ENCODE measurements around the gene PSG1. TPM values are rescaled to one million over a fixed set of nuclear protein-coding genes. Genes with fewer than 3 reads are reported as not detected.
"Not testable (repeated sequence)": the region's sequence is repeated elsewhere in the genome, so short reads cannot be mapped to it uniquely, and the experiment has no call there.

Gene PSG1
- total and polyA plus RNA-seq, 5 donors: not detected

DNA sequence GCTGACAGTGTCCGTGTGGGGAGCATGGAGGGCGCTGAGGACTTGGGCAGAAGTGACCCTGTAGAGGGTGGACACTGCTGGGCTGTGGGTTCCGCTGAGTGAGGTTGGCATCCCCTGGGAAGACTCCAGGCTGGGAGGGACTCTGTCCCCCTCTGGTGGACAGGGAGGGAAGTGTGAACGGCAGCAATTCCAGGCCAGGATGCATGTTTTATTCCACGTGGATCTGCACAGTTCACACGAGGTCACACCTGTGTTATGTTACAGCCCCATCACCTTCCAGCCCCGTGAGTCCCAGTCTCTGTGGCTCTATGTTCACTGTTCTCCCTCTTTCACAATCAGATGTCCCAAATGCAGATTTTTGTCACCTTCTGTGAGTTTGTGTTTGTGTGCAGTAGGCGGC, 1.8 kb upstream of the PSG1 start:
- DNase-seq; H3K9me3 ChIP-seq (ENCODE audit: control insufficient read depth, low read length); H3K27ac ChIP-seq (ENCODE audit: low read length); H3K4me1 ChIP-seq (ENCODE audit: control insufficient read depth, insufficient read depth, low read length); intact Hi-C loops (cut with DNase I); H3K4me3 ChIP-seq (ENCODE audit: low read length); H3K27me3 ChIP-seq (ENCODE audit: control insufficient read depth, insufficient read depth); ATAC-seq: not testable (repeated sequence)
- 60% methylated on average over 8 of the region's 8 CpGs for WGBS

DNA sequence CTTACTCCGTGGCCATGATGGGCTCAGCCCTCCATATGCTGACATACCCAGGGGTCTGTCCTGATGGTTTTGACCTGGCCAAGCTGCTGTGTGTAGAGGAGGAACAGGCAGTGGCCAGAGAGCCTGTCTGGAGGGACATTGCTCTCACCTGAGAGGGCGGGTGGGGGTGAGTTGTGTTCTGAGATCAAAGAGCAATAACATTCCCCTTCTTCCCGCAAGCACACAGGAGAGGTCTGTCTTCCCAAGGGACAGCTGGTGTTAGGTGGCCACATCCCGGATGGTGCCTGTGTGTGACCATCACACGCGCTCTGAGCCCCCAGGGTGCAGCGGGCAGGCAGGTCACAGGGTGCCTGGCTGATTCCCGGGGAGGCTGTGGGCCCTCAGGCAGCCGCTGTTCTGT, 1.1 kb upstream of the PSG1 start:
- DNase-seq; H3K27ac ChIP-seq (ENCODE audit: low read length); H3K4me1 ChIP-seq (ENCODE audit: control insufficient read depth, insufficient read depth, low read length); H3K9me3 ChIP-seq (ENCODE audit: control insufficient read depth, low read length); ATAC-seq; H3K27me3 ChIP-seq (ENCODE audit: control insufficient read depth, insufficient read depth); H3K4me3 ChIP-seq (ENCODE audit: low read length); intact Hi-C loops (cut with DNase I): not testable (repeated sequence)
- 90% methylated on average over 9 of the region's 9 CpGs for WGBS

DNA sequence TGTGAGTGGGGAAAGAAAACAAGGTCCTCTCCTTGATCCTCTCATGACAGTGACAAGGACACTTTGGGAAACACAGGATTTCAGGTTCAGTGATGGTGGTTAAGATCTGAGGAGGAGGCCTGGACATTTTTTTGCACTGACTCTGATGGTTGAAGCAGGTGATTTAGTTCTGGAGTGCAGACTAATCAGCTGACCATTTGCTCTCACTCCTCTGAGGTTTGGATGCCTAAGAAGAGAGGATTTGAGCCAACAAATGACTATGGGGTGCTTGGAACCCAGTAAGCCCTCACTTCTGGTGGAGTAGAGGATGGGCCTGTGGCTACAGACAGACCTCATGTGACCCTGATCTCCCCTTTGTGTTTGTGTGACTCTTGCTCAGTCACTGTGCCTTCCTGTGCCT, 2.9 kb downstream of the PSG1 start:
- DNase-seq; H3K27ac ChIP-seq (ENCODE audit: low read length); H3K4me3 ChIP-seq (ENCODE audit: low read length); ATAC-seq; H3K4me1 ChIP-seq (ENCODE audit: control insufficient read depth, insufficient read depth, low read length); H3K27me3 ChIP-seq (ENCODE audit: control insufficient read depth, insufficient read depth); H3K9me3 ChIP-seq (ENCODE audit: control insufficient read depth, low read length); intact Hi-C loops (cut with DNase I): not testable (repeated sequence)

DNA sequence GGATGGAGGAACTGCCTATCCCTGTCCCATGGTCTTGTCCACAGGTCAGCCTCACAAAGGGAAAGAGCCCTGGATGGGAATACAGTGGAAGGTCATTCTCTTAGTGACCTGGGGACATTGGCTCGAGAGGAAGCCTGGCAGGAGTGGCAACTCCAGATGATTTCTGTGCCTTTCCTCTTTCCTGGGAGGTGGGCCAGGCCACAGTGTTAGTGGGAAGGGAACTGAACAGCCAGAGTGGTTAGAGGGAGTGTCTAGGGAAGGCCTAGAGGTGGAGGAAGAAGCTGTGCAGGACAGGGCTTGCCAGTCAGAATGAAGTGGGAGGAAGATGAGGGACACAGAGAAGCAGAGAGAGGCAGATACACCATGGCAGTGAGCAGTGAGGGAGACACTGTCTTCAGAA, 3.6 kb downstream of the PSG1 start:
- DNase-seq; H3K9me3 ChIP-seq (ENCODE audit: control insufficient read depth, low read length); H3K4me3 ChIP-seq (ENCODE audit: low read length); H3K4me1 ChIP-seq (ENCODE audit: control insufficient read depth, insufficient read depth, low read length); H3K27me3 ChIP-seq (ENCODE audit: control insufficient read depth, insufficient read depth); ATAC-seq; H3K27ac ChIP-seq (ENCODE audit: low read length); intact Hi-C loops (cut with DNase I): not testable (repeated sequence)
- 46% methylated on average over 1 of the region's 1 CpG for WGBS

DNA sequence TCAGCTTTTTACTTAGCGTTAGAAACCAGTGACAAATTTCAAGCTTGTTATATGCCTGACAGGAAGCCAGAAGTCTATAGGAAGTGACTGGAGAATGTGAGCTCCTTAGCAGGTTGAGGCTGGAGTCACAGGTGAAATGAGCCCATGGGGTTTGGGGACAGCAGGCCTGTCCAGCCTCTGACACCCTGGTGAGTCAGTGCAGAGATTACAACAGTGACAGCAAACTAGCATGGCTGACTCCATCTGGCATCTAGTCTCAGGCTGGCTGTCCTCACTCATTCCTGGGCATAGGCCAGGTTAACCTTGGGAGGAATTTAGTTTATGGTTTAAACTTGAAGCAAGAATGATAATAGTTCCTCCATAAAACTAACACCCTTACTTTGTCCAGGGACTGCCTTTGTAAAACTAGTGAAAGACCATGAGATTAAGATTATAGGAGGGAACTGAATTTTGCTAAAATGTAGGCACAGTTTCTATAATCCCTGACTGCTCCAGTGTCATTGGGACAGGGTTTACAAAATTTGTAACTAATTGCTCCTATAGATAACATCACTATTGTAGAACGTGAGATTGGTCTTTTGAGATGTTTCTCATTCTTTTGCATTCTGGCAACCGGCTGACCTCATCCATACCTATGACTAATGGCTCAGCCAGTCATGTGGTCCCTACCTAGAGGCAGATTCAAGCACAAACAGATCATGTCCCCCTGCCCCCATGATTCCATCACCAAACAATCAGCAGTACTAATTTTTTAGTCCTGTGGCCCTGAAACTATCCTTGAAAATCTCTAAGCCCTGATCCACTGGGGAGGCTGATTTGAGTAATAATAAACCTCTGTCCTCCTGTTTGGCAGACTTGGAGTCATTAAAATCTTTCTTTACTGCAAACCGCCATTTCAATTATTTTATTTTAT, 4.4 kb downstream of the PSG1 start:
- ATAC-seq; H3K9me3 ChIP-seq (ENCODE audit: control insufficient read depth, low read length); H3K4me1 ChIP-seq (ENCODE audit: control insufficient read depth, insufficient read depth, low read length); DNase-seq; H3K4me3 ChIP-seq (ENCODE audit: low read length); intact Hi-C loops (cut with DNase I); H3K27ac ChIP-seq (ENCODE audit: low read length); H3K27me3 ChIP-seq (ENCODE audit: control insufficient read depth, insufficient read depth): not testable (repeated sequence)
- 74% methylated on average over 4 of the region's 4 CpGs for WGBS

DNA sequence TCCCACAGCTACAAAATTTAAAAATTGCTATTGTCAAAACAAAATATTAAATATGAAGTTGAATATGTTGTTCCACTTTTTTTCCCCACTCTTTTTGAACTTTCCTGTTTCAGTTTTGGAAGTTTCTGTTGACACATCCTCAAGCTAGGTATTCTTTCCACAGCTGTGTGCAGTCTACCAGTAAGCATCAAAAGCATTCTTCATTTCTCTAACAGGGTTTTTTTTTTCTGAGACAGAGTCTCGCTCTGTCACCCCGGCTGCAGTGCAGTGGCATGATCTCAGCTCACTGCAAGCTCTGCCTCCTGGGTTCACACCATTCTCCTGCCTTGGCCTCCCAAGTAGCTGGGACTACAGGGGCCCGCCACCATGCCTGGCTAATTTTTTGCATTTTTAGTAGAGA, 5.4 kb downstream of the PSG1 start:
- H3K4me3 ChIP-seq (ENCODE audit: low read length); DNase-seq; H3K4me1 ChIP-seq (ENCODE audit: control insufficient read depth, insufficient read depth, low read length); H3K27ac ChIP-seq (ENCODE audit: low read length); ATAC-seq; H3K27me3 ChIP-seq (ENCODE audit: control insufficient read depth, insufficient read depth); intact Hi-C loops (cut with DNase I); H3K9me3 ChIP-seq (ENCODE audit: control insufficient read depth, low read length): not testable (repeated sequence)
- WGBS: 75% methylated on average over 3 of the region's 3 CpGs

DNA sequence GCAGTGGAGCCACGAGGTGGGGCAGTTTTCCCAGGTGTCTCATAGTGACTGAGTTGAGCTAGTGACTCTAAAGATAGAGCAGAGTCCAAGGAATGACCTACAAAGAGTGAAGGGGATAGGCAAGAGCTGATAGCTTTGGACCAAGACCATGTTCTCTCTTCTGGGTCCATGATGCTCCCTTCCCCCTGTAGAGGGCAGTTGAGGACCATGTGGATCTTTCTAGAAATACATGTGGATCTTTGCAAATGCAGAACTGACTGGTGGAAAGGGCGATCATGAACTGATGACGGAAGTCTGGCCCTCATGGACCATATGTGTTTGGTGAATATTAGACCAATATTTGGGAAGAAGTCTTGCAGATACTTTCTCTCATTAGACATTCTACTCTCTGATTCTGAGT, 6.9 kb downstream of the PSG1 start:
- DNase-seq (no peak), ATAC-seq (no peak)
- no peaks in the 10 kb centered on the region for H3K27me3 ChIP-seq (ENCODE audit: control insufficient read depth, insufficient read depth)
- intact Hi-C loops (cut with DNase I): no loop called here
- WGBS: 62% methylated on average over 3 of the region's 3 CpGs
- H3K27ac ChIP-seq (ENCODE audit: low read length): no peak overlapping the region
- H3K9me3 ChIP-seq (ENCODE audit: control insufficient read depth, low read length): no peaks in the 10 kb centered on the region
- H3K4me3 ChIP-seq (ENCODE audit: low read length): no peak overlapping the region
- no peaks in the 10 kb centered on the region for H3K4me1 ChIP-seq (ENCODE audit: control insufficient read depth, insufficient read depth, low read length)

DNA sequence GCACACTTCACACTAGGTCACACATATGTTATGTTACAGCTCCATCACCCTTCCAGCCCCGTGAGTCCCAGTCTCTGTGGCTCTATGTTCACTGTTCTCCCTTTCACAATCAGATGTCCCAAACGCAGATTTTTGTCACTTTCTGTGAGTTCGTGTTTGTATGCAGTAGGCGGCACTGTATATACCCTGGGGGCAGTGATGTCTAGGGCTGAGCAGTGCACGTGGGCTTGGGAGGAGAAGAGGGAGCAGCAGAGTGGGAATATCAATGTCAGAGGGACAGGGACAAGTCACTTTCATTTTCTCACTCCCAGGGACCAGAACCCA, 22.0 kb downstream of the PSG1 start:
- DNase-seq (no peak), ATAC-seq (no peak)
- Histone ChIP-seq H3K27me3 (ENCODE audit: control insufficient read depth, insufficient read depth) (no peaks in the 10 kb centered on the region), H3K4me3 (ENCODE audit: low read length) (no peak overlapping the region), H3K9me3 (ENCODE audit: control insufficient read depth, low read length) (no peaks in the 10 kb centered on the region), H3K27ac (ENCODE audit: low read length) (no peak overlapping the region), H3K4me1 (ENCODE audit: control insufficient read depth, insufficient read depth, low read length) (no peaks in the 10 kb centered on the region)
- intact Hi-C loops (cut with DNase I): no loop called here
- 69% methylated on average over 5 of the region's 5 CpGs for WGBS

DNA sequence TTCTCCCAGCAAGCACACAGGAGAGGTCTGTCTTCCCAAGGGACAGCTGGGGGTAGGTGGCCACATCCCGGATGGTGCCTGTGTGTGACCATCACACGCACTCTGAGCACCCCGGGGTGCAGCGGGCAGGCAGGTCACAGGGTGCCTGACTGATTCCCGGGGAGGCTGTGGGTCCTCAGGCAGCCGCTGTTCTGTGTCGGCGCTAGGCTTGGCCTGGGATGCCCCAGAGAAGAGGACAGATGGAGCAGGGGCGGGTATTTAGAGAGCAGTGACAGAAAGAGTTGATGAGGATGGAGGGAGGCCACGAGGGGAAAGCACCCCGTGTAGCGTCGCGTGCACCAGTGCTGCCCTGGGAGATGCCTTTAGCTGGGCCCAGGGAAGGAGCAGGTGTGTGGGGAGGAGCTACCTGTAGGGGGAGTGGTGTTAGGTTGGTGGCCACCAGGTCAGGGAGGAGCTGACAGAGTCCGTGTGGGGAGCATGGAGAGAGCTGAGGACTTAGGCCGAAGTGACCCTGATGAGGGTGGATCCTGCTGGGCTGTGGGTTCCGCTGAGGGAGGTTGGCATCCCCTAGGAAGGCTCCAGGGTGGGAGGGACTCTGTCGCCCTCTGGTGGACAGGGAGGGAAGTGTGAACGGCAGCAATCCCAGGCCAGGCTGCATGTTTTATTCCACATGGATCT, 22.5 kb downstream of the PSG1 start:
- WGBS: 82% methylated on average over 19 of the region's 19 CpGs
- intact Hi-C loops (cut with DNase I); DNase-seq; H3K4me3 ChIP-seq (ENCODE audit: low read length); H3K27me3 ChIP-seq (ENCODE audit: control insufficient read depth, insufficient read depth); ATAC-seq; H3K9me3 ChIP-seq (ENCODE audit: control insufficient read depth, low read length); H3K27ac ChIP-seq (ENCODE audit: low read length); H3K4me1 ChIP-seq (ENCODE audit: control insufficient read depth, insufficient read depth, low read length): not testable (repeated sequence)

DNA sequence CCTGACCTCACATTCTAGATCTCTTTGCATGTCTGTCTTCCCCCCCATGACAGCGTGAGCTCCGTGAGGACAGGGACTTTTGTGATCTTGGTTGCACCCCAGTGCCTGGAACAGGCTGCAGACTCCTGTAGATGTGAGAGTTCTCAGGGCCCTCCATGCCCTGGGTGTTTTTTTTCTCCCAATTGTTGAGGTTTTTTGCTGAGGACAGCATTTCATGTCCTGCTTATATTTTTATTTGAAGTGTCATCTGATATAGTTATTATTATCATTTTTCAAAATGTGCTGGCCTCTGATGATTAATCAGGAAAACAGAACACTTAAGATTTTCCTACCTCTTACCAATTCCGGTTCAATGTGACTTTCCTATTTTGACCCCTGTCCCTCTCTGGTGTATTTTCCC, 24.8 kb downstream of the PSG1 start:
- 86% methylated on average over 1 of the region's 3 CpGs for WGBS
- H3K9me3 ChIP-seq (ENCODE audit: control insufficient read depth, low read length); H3K4me3 ChIP-seq (ENCODE audit: low read length); ATAC-seq; intact Hi-C loops (cut with DNase I); H3K27me3 ChIP-seq (ENCODE audit: control insufficient read depth, insufficient read depth); H3K27ac ChIP-seq (ENCODE audit: low read length); DNase-seq; H3K4me1 ChIP-seq (ENCODE audit: control insufficient read depth, insufficient read depth, low read length): not testable (repeated sequence)

DNA sequence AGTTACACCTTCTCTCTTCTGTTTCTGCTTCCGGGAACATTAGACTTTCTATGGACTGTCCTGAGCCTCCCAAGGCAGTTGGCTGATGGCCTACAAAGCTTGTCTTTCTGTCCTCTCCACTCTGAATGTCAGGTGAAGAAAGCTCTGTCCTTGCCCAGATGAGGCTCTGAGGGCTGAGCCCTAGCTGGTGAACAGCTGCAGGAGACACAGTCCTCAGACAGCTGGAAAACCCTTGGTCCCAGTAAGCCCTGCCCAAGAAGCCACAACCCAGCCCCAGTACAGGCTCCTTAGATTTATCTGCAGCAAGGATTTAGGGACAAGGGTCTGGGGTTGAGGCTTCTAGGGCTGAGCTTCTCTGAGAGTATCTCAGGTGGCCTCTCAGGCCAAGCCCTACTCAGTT, 26.3 kb downstream of the PSG1 start:
- ATAC-seq; DNase-seq; H3K4me3 ChIP-seq (ENCODE audit: low read length); intact Hi-C loops (cut with DNase I); H3K4me1 ChIP-seq (ENCODE audit: control insufficient read depth, insufficient read depth, low read length); H3K27ac ChIP-seq (ENCODE audit: low read length); H3K9me3 ChIP-seq (ENCODE audit: control insufficient read depth, low read length); H3K27me3 ChIP-seq (ENCODE audit: control insufficient read depth, insufficient read depth): not testable (repeated sequence)
- 86% methylated on average over 1 of the region's 1 CpG for WGBS
